Measurements from ENCODE around the gene ATRAID. TPM values are rescaled to one million over a fixed set of nuclear protein-coding genes. Genes with fewer than 3 reads are reported as not detected.

Gene ATRAID
- total and polyA plus RNA-seq, 2 donors (not counting 3 experiments of a cell fraction or from before 2014, with no cell fraction given), result 84.3 to 283 TPM

DNA sequence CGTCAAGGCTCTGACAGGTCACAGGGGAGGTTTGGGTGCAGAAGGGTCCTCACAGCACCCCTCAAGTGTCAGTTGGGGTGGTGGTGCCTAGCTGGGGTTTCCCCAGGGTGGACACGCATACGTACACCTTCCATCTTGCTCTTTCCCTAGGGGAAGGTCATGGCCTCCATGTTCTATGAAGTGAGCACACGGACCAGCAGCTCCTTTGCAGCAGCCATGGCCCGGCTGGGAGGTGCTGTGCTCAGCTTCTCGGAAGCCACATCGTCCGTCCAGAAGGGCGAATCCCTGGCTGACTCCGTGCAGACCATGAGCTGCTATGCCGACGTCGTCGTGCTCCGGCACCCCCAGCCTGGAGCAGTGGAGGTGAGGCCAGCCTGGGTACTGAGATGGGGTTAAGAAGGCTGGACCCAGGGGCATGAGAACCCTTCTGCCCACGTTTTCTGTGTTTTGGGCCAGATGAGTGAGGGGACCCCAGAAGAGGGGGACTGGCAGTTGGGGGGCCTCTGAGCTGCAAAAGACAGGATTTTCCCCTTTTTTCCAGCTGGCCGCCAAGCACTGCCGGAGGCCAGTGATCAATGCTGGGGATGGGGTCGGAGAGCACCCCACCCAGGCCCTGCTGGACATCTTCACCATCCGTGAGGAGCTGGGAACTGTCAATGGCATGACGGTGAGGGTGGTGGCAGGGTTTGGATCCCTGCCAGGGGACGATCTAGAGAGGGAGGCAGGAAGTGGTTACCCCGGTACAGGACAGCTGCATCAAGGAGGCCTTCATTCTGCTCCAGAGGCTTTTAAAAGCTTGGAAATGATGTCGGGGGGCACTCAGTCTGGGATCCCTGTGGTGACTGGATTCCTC lies 30.1 kb downstream of the ATRAID start:
- FAIRE-seq (no peak), DNase-seq (ENCODE audit: low read depth, low spot score) (no peak)
- TF ChIP-seq GATA2 (IDR thresholded peaks at IDR 0.05; ENCODE audit: insufficient read depth, insufficient read length, low read depth, low read length) (no peak), MYC (IDR thresholded peaks at IDR 0.05; ENCODE audit: low read depth, low read length) (no peak), POLR2AphosphoS5 (IDR thresholded peaks at IDR 0.05; ENCODE audit: insufficient read depth, low read depth, low read length) (no peak), JUN (IDR thresholded peaks at IDR 0.05; ENCODE audit: borderline replicate concordance, insufficient read depth, insufficient read length, low read depth) (no peak), FOS (IDR thresholded peaks at IDR 0.05; ENCODE audit: borderline replicate concordance, insufficient read depth, low read length) (no peak), POLR2A (IDR thresholded peaks at IDR 0.05; ENCODE audit: low read depth, low read length) (no peak), EZH2 (IDR thresholded peaks at IDR 0.05; ENCODE audit: borderline replicate concordance, low read depth, low read length, severe bottlenecking) (no peak)
- TF ChIP-seq, protein P1, sequence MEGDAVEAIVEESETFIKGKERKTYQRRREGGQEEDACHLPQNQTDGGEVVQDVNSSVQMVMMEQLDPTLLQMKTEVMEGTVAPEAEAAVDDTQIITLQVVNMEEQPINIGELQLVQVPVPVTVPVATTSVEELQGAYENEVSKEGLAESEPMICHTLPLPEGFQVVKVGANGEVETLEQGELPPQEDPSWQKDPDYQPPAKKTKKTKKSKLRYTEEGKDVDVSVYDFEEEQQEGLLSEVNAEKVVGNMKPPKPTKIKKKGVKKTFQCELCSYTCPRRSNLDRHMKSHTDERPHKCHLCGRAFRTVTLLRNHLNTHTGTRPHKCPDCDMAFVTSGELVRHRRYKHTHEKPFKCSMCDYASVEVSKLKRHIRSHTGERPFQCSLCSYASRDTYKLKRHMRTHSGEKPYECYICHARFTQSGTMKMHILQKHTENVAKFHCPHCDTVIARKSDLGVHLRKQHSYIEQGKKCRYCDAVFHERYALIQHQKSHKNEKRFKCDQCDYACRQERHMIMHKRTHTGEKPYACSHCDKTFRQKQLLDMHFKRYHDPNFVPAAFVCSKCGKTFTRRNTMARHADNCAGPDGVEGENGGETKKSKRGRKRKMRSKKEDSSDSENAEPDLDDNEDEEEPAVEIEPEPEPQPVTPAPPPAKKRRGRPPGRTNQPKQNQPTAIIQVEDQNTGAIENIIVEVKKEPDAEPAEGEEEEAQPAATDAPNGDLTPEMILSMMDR (IDR thresholded peaks at IDR 0.05; ENCODE audit: extremely low read depth in 1 of 2, insufficient read depth in 1 of 2, low read depth in 1 of 2, low read length in 2 of 2), result no peak
- TF ChIP-seq, protein P2, sequence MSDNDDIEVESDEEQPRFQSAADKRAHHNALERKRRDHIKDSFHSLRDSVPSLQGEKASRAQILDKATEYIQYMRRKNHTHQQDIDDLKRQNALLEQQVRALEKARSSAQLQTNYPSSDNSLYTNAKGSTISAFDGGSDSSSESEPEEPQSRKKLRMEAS (IDR thresholded peaks at IDR 0.05; ENCODE audit: insufficient read depth, insufficient read length), result no peak
- CTCF ChIA-PET, result interaction anchor here (1.0 to 2.4 kb wide), 4 partner anchors 20 to 61 kb away, joined by 3 to 17 read pairs (median 4); partner anchors contain the start of gene SLC30A3
- no peak overlapping the region for H3K4me2 ChIP-seq (ENCODE audit: insufficient read depth, low read length)
- peaks cover 29 to 66% of the 10 kb centered on the region in 2 experiments for H3K36me3 ChIP-seq (ENCODE audit: control insufficient read depth in 2 of 2, extremely low read depth in 1 of 2, insufficient read depth in 2 of 2, low read length in 2 of 2)
- no peak overlapping the region for H3K4me3 ChIP-seq (replicated peaks in 1 of 3; ENCODE audit: insufficient read depth in 1 of 3, low read depth in 1 of 3, low read length in 3 of 3)
- no peaks in the 10 kb centered on the region for H3K9me1 ChIP-seq (replicated peaks; ENCODE audit: control insufficient read depth, extremely low read depth, insufficient read depth, low read length)
- POLR2A ChIA-PET, result no interaction called here
- H2AFZ ChIP-seq (ENCODE audit: low read depth, low read length), result no peak overlapping the region
- no peaks in the 10 kb centered on the region for H3K9me3 ChIP-seq (replicated peaks; ENCODE audit: control insufficient read depth, insufficient read depth, low read length)
- H3K79me2 ChIP-seq (ENCODE audit: control insufficient read depth, insufficient read depth, low read length), result no peaks in the 10 kb centered on the region
- H3K9ac ChIP-seq (replicated peaks; ENCODE audit: extremely low read depth, insufficient read depth, low read length), result no peak overlapping the region
- no peaks in the 10 kb centered on the region for H4K20me1 ChIP-seq (replicated peaks; ENCODE audit: control insufficient read depth, extremely low read depth, insufficient read depth, low read length)
- BruUV-seq (replicated peaks), result no TSS peak
- no peaks in the 10 kb centered on the region for H3K4me1 ChIP-seq (ENCODE audit: control insufficient read depth, extremely low read depth, insufficient read depth, low read length)
- H3K27ac ChIP-seq (ENCODE audit: insufficient read depth, low read depth, low read length), result no peak overlapping the region
- dilution Hi-C loops (cut with MboI; ENCODE audit: extremely low pct_ligation_motif_present, low sequenced_read_pairs) (no loop called here), intact Hi-C loops (cut with micrococcal nuclease) (no loop called here)
- no peaks in the 10 kb centered on the region for H3K27me3 ChIP-seq (ENCODE audit: control insufficient read depth in 2 of 2, insufficient read depth in 2 of 2, low read length in 2 of 2)

All from endothelial cell of umbilical vein (primary cell).